Posterior vena cava (tissue), 2 donors: ENCODE results near the gene KCNIP4. TPM values are rescaled to one million over a fixed set of nuclear protein-coding genes. Genes with fewer than 3 reads are reported as not detected.
A peak's percentile ranks its signal among the peaks of the same experiment; 100 is the strongest.

ENCODE experiments used
- DNase-seq: peaks from one replicate; pipeline ENCODE4 v3.0.0-alpha.2; 2020; ENCODE audit warnings: low spot score
- intact Hi-C, 2 donors: fragments of 100-400 bp; cut with DNase I; formaldehyde crosslinking; loops; one replicate each; pipeline versions ENCODE4 v1.14.1 to v1.14.2; 2022 to 2023
- total RNA-seq, 2 donors: library from RNA; stranded (reverse); fragmentation: NEBNext Ultra II Directional; extraction: Animal tissue kit (Norgen Biotek cat#: 25700); gene quantifications; one replicate each; pipeline ENCODE4 v1.2.1, GENCODE V29; 2021
- donor health status: DM: yes; HTN: yes; CAD: no.
- donor health status: DM: yes; HTN: yes; CAD: no.

KCNIP4 gene
- total RNA-seq, 2 donors from 2014 or later: 0.60 TPM; not detected in 1

- DNase-seq: no peak
- intact Hi-C loops: no loop called here
These were observed 956.6 kb downstream of the KCNIP4 start for GRCh38 chr4:20992002-20992401.

DNA sequence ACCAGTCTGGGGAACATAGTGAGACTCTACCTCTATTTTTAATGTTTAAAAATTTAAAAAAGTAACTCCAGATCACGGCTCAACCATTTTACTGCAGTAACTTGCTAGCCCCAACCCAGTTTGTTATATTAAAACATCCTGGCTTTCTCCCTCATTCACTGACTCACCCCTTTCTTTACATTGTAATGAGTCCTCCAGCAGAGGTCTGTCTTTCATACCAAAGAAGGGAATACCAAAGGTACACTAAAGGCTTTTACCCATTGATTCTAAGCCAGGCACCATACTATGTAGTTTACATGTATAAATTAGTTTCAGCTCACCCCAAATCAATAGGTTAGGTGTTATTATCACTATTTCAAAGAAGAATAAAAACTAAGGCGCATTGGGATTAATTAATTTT is 961.4 kb downstream of the KCNIP4 start:
- intact Hi-C loops: no loop called here
- no peak for DNase-seq

DNA sequence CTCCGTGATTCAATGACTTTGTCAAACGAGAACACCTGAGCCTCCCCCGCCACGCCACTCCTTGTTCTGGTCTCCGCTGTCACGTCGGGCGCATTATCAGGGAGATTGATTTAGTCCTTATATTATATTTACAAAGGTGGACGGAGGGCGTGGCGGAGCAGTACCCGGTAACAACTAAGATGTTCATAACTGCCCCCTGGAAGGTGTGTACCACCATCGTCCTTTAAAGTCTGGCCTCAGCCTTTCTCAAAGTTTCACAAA is 964.1 kb downstream of the KCNIP4 start:
- no peak for DNase-seq
- intact Hi-C loops: no loop called here

DNA sequence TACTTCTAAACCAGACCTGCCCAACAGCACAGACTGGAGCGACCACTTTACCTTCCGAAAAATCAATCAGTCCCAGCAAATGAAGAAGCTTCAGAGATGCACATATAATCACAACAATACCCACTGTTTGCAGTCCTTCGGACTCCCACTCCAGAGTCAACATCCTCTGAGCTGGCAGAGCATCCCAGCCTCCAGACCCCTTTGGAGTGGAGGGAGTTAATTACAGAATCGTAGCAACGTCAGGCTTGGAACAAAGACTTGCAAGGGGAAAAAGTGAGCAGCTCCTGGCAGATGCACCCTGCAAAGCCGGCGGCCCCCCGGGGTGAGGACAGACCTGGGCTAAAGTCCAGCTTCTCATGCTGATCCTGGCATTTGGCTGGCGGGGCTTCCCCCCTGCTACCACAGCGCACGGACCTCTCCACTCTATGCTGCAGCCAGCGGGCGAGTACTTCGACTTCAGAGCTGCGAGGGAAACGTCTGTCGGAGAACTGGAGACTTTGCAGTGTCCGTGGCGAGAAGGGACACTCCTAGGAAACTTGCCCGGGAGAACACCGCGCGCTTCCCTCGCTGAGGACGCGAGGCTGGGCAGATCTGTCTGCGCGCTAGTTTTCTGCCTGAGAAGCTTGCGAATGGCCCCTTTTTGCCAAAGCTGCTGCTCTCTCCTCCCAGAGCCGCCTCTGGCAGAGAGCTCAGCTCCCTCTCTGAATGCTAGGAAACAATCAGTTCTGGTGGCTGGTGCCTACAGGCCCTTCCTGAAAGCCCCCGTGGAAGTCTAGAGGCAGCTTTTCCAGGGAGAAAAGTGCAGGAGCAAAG is 964.6 kb downstream of the KCNIP4 start:
- DNase-seq: peak; percentile 81
- intact Hi-C loops: no loop called here

GRCh38 chr4:20982544-20982943 is 966.0 kb downstream of the KCNIP4 start:
- intact Hi-C loops: no loop called here
- DNase-seq: no peak

GRCh38 chr4:20960291-20960690 is 988.3 kb downstream of the KCNIP4 start:
- intact Hi-C loops: no loop called here
- DNase-seq: no peak

DNA sequence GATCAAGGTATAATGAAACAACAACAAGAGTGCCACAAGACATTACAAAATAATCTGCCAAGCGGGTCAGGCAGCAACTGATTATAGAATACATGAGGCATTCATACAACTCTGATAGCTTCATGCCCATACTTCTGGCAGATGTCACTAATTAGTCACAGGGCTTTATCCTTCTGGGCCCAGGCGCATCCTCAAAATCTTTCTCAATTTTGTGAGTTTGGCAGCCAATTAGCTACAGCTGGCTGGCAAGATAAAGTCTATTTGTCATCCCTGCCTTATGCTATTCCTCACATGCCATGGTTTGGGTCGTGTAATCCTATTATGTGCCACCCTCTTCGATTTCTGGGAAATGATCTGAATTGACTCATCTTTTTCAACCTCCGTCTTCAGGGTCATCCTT is 994.0 kb downstream of the KCNIP4 start:
- intact Hi-C loops: no loop called here
- no peak for DNase-seq

GRCh38 chr4:20944961-20945360 is 1003.6 kb downstream of the KCNIP4 start:
- no peak for DNase-seq
- intact Hi-C loops: no loop called here

GRCh38 chr4:20944451-20944850 is 1004.1 kb downstream of the KCNIP4 start:
- intact Hi-C loops: no loop called here
- no peak for DNase-seq

DNA sequence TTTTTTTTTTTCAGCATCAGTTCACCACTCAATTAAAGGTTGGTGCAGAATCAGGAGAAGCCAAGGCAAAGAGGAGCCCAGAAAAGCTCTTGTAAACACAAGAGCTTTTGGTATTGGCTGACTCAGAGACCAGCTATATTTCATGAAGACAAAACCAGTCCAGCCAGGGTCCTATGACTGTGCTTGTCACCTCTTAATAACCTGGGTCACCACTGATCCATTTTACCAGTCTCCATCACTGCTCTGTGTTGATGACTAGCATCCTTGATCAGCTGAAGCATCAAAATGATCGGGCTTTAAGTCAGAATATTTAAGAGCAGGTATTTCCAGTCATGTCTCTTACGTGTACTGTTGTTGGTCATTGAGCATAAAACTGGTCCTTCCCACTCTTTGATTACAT is 1010.4 kb downstream of the KCNIP4 start:
- intact Hi-C loops: no loop called here
- no peak for DNase-seq

DNA sequence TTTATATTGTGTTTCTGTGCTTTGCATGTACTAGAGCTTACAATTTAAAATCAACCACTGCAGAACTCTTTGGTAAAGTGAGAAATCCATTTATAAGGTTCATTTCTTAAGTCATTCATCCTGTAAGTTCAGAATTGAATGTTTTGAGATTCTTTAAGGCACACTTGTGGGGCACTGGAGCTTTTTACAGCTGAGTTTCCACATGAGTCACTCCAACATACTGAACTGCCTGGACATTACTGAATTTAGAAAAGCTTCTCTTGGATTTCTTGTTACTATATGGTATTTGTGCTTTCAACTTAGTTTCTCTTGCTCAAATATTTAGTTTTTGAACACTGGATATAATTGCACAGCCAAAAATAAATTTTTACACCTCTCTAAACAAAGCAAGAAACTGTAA is 1022.0 kb downstream of the KCNIP4 start:
- intact Hi-C loops: loop anchor here in 1 of 2 donors (2.0 kb wide), 1 partner anchor 72 kb away; no protein-coding TSS in a partner anchor
- DNase-seq: no peak

GRCh38 chr4:20925176-20925575 is 1023.4 kb downstream of the KCNIP4 start:
- DNase-seq: no peak
- intact Hi-C loops: no loop called here

DNA sequence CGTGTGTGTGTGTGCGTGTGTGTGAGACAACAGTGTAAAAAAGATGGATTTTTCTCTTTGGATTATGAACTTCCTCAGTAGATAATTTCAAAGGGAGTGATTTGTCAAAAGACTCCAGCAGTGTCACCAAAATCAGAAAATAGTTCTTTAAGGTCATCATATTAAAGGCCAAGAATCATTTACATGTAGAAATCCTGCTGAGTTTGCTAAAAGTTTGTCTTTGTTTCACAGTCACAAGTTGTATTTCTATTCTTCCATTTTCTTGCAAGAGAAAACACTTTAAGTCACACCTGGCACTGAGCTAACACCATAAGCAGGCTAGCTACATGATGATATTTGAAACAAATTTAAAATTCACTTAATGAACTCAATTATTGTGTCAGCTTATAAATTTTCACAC is 1025.6 kb downstream of the KCNIP4 start:
- DNase-seq: no peak
- intact Hi-C loops: no loop called here

- intact Hi-C loops: no loop called here
- no peak for DNase-seq
These were observed 1032.5 kb downstream of the KCNIP4 start for GRCh38 chr4:20916106-20916505.

DNA sequence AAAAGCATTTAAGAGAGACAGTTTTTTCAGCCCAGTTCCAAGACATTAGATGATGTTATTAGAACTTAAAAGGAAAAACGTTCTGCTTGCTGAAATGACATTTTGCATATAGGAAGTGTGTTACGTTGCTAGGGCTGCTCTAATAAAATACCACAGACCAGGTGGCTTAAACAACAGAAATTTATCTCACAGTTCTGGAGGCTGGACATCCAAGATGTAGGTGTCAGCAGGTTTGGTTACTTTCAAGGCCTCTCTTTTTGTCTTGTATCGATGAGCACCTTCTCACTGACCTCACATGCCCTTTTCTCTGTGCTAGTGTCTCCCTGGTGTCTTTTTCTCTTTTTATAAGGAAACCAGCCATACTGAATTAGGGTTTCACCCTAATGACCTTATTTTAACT is 1043.6 kb downstream of the KCNIP4 start:
- no peak for DNase-seq
- intact Hi-C loops: no loop called here

DNA sequence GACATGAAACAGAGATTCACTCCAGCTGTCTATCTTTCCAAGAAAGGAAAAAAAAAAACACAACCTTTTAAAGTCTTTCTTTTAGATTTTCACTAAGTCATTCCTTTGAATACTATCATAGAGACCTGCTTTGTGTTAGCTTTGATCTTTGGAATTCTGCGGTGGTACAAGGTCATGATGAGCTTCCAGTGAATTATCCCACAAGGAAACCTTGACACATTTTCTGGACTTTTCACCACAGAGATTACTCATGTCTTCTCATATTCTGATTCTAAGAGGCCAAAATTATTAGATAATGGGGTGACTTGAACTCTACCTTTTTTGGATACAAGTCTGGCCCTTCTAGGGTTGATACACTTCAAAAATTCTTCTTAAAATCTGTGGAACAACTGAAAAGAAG is 1046.7 kb downstream of the KCNIP4 start:
- intact Hi-C loops: no loop called here
- no peak for DNase-seq

DNA sequence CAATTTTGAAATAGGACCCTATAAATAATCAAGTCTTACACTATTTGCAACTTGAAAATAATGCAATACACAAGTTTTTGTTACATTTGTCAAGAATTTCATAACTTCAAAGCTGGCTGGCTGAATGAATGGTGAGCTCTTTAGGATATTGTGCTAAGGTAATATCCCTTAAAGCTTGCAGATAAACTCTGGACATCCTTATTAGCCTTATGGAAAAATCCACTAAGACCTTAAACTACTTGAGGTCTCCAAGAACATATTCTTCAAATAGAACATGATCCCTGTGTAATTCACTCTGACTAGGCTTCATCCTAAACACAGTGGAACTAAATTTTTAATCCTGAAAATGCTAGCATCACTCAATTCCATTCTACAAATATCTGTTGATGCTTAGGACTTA is 1049.0 kb downstream of the KCNIP4 start:
- intact Hi-C loops: no loop called here
- no peak for DNase-seq

GRCh38 chr4:20895988-20896387 is 1052.6 kb downstream of the KCNIP4 start:
- DNase-seq: no peak
- intact Hi-C loops: no loop called here

DNA sequence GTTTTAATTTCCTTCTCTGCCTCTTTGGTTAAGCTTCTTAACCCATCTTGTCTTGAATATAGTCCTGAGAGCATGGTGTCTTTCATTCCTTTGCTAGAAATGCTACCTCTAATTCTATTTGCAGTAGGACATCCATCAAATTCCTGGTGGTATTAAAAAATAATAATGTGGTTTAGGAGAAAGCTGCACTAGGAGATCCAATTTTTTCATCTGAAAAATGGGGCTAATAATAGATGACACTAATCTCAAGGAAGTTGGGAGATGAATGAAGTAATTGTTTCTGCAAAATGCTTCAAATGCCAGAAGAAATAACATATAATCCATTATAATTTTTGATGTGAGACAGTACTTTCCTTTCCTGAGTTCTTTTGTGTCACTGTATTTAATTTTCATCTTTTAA is 1053.4 kb downstream of the KCNIP4 start:
- DNase-seq: no peak
- intact Hi-C loops: no loop called here

DNA sequence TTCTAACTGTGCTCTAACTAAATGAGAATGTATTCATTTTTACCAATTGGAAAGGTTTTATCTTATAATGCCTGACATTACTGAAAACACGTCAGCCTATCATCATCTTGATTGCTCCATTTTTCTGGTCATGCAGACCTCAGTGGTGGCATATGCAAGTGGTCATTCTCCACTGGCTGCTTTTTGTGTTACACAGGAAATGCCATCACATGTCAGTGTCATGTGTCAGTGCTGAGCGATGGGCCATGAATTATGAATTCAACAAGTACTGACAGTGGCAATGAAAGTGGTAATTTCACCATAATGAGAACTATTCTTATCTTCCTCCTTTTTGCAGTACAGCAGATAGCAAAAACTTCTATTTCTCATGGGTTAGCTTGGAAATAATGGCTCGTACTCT is 1057.8 kb downstream of the KCNIP4 start:
- no peak for DNase-seq
- intact Hi-C loops: no loop called here

DNA sequence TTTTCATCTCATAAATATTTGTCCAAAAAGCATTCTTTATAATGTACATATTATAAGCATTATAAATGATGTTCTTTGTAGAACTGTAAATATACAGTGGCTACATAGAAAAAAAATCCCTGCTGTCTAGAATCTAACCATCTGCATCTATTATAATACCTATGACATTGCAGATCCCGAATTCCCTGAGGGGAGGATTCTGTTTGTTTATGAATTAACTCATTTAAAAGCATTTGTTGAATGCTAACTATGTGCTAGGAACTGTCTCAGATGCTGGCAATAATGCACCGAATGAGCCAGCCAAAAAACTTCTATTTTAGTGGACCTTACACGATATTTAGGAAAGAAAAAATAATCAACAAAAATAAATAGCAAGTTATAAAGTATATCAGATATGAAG is 1058.7 kb downstream of the KCNIP4 start:
- intact Hi-C loops: no loop called here
- no peak for DNase-seq

GRCh38 chr4:20883677-20884076 is 1064.9 kb downstream of the KCNIP4 start:
- intact Hi-C loops: no loop called here
- no peak for DNase-seq
